HG03066 (cell line): ENCODE data around the gene AKT1.

ENCODE experiments used
- ATAC-seq: cut with Tn5 transposase; IDR thresholded peaks from one replicate; pipeline ENCODE4 v1.9.1; 2021; ENCODE audit warnings: low read depth; ENCODE audit not compliant: unreplicated experiment

The AKT1 gene

GRCh38 chr14:104774453-104775072 lies 21.0 kb downstream of the AKT1 start:
- ATAC-seq, result no peak

GRCh38 chr14:104773505-104774452 lies 21.8 kb downstream of the AKT1 start:
- no peak for ATAC-seq

GRCh38 chr14:104772707-104773504 lies 22.6 kb downstream of the AKT1 start:
- no peak for ATAC-seq

GRCh38 chr14:104771918-104772706 lies 23.4 kb downstream of the AKT1 start:
- ATAC-seq, result no peak

- no peak for ATAC-seq
These were observed 24.2 kb downstream of the AKT1 start for GRCh38 chr14:104771374-104771773.

GRCh38 chr14:104770851-104771272 lies 24.7 kb downstream of the AKT1 start:
- ATAC-seq, result no peak

- no peak for ATAC-seq
These were observed 25.4 kb downstream of the AKT1 start for GRCh38 chr14:104770072-104770579.

GRCh38 chr14:104769324-104770071 lies 26.1 kb downstream of the AKT1 start:
- ATAC-seq, result no peak

- no peak for ATAC-seq
These were observed 26.9 kb downstream of the AKT1 start for GRCh38 chr14:104768437-104769323.

GRCh38 chr14:104767634-104767918 lies 28.0 kb downstream of the AKT1 start:
- ATAC-seq, result no peak

GRCh38 chr14:104766863-104767633 lies 28.5 kb downstream of the AKT1 start:
- no peak for ATAC-seq

- ATAC-seq, result no peak
These were observed 29.2 kb downstream of the AKT1 start for GRCh38 chr14:104766256-104766862.

GRCh38 chr14:104765517-104765916 lies 30.0 kb downstream of the AKT1 start:
- no peak for ATAC-seq

GRCh38 chr14:104758981-104759969 lies 36.3 kb downstream of the AKT1 start:
- ATAC-seq, result no peak

GRCh38 chr14:104757681-104758392 lies 37.7 kb downstream of the AKT1 start:
- ATAC-seq, result no peak

- no peak for ATAC-seq
These were observed 38.3 kb downstream of the AKT1 start for GRCh38 chr14:104757238-104757585.
